Gastrocnemius medialis (tissue), 4 donors: ENCODE measurements around the gene GRID2.

Experiments
- CTCF ChIP-seq, 5 experiments: fragments of 450-650 bp in 3 of 5; fragments of 200-600 bp in 2 of 5; sonication (generic) in 2 of 5; IDR thresholded peaks in 4 of 5; conservative IDR thresholded peaks in 1 of 5; 1 replicate in 4 of 5; 2 replicates in 1 of 5; pipeline ENCODE4 v1.5.1; 2016 to 2019; ENCODE audit warnings: antibody characterized with exemption in 5 of 5, mild to moderate bottlenecking in 3 of 5, moderate library complexity in 3 of 5
- POLR2A ChIP-seq, 2 donors: fragments of 450-650 bp; IDR thresholded peaks; one replicate each; pipeline ENCODE4 v1.6.1; 2017; ENCODE audit warnings: antibody characterized with exemption in 2 of 2, mild to moderate bottlenecking in 2 of 2, moderate library complexity in 2 of 2

GRCh38 chr4:93261207-93261606, 957.4 kb downstream of the GRID2 start:
- TF ChIP-seq CTCF (IDR thresholded peaks at IDR 0.05 in 4 of 5, conservative IDR thresholded peaks at IDR 0.05 in 1 of 5) (no peak), POLR2A (IDR thresholded peaks at IDR 0.05) (no peak)
